Skeletal muscle satellite cell (primary cell): ENCODE results near the gene RFX2.
A peak's percentile ranks its signal among the peaks of the same experiment; 100 is the strongest.

ENCODE experiments used
- H3K27me3 ChIP-seq: 2 replicates; pipeline ENCODE4 v1.7.0; 2013; ENCODE audit warnings: low read length; ENCODE audit not compliant: control insufficient read depth, insufficient read depth
- H3K36me3 ChIP-seq: 2 replicates; pipeline ENCODE4 v1.7.0; 2013; ENCODE audit warnings: mild to moderate bottlenecking, control low read depth, low read length; ENCODE audit not compliant: insufficient read depth
- H3K4me1 ChIP-seq: 2 replicates; pipeline ENCODE4 v1.7.0; 2013; ENCODE audit warnings: low read length; ENCODE audit not compliant: control insufficient read depth, insufficient read depth
- H3K4me2 ChIP-seq: 2 replicates; pipeline ENCODE4 v1.7.0; 2013; ENCODE audit warnings: mild to moderate bottlenecking, low read length
- H3K4me3 ChIP-seq: 2 replicates; pipeline ENCODE4 v1.7.0; 2013; ENCODE audit warnings: low read length
- H3K9ac ChIP-seq: 2 replicates; pipeline ENCODE4 v1.7.0; 2013; ENCODE audit warnings: mild to moderate bottlenecking, low read depth, low read length, moderate library complexity
- H3K9me3 ChIP-seq: replicated peaks from 2 replicates; pipeline ENCODE4 v1.7.0; 2013; ENCODE audit warnings: mild to moderate bottlenecking, control low read depth, low read length

Gene RFX2

GRCh38 chr19:5977785-5978605, 132.3 kb downstream of the RFX2 start, which contains the start of gene RANBP3:
Gene RANBP3 (minus strand): TSS chr19:5978140. CDS start chr19:5978082, 58 bp downstream.
- H3K4me3 ChIP-seq: peak within 1 kb of the TSS; percentile 97
- H3K4me1 ChIP-seq: peaks cover 39% of the 10 kb centered on the region
- peak within 1 kb of the TSS; percentile 97 for H3K4me2 ChIP-seq
- H3K27me3 ChIP-seq: no peaks in the 10 kb centered on the region
- H3K36me3 ChIP-seq: peaks cover 16% of the 10 kb centered on the region
- H3K9me3 ChIP-seq: no peaks in the 10 kb centered on the region
- peak within 1 kb of the TSS; percentile 99 for H3K9ac ChIP-seq

GRCh38 chr19:5977222-5977784, 133.0 kb downstream of the RFX2 start:
- Histone ChIP-seq H3K9me3 (no peaks in the 10 kb centered on the region), H3K4me3 (peak overlapping the region; percentile 97), H3K4me2 (peak overlapping the region; percentile 97), H3K36me3 (peaks cover 16% of the 10 kb centered on the region), H3K27me3 (no peaks in the 10 kb centered on the region), H3K9ac (peak overlapping the region; percentile 99), H3K4me1 (peaks cover 39% of the 10 kb centered on the region)

- Histone ChIP-seq H3K4me1 (peaks cover 39% of the 10 kb centered on the region), H3K9me3 (no peaks in the 10 kb centered on the region), H3K4me2 (peak overlapping the region; percentile 97), H3K9ac (peak overlapping the region; percentile 99), H3K36me3 (peaks cover 16% of the 10 kb centered on the region), H3K4me3 (peak overlapping the region; percentile 97), H3K27me3 (no peaks in the 10 kb centered on the region)
Measured at GRCh38 chr19:5976768-5977167, 133.5 kb downstream of the RFX2 start.

GRCh38 chr19:5975388-5975728, 134.9 kb downstream of the RFX2 start:
- H3K27me3 ChIP-seq: no peaks in the 10 kb centered on the region
- H3K4me2 ChIP-seq: no peak overlapping the region
- peaks cover 39% of the 10 kb centered on the region for H3K4me1 ChIP-seq
- no peak overlapping the region for H3K9ac ChIP-seq
- H3K4me3 ChIP-seq: no peak overlapping the region
- no peaks in the 10 kb centered on the region for H3K9me3 ChIP-seq
- peaks cover 16% of the 10 kb centered on the region for H3K36me3 ChIP-seq

GRCh38 chr19:5974721-5975387, 135.4 kb downstream of the RFX2 start:
- Histone ChIP-seq H3K4me1 (peaks cover 35% of the 10 kb centered on the region), H3K27me3 (no peaks in the 10 kb centered on the region), H3K4me2 (no peak overlapping the region), H3K9ac (no peak overlapping the region), H3K9me3 (no peaks in the 10 kb centered on the region), H3K36me3 (peaks cover 16% of the 10 kb centered on the region), H3K4me3 (no peak overlapping the region)

GRCh38 chr19:5973867-5974635, 136.2 kb downstream of the RFX2 start:
- Histone ChIP-seq H3K9me3 (no peaks in the 10 kb centered on the region), H3K27me3 (no peaks in the 10 kb centered on the region), H3K4me3 (no peak overlapping the region), H3K36me3 (peaks cover 16% of the 10 kb centered on the region), H3K4me1 (peaks cover 32% of the 10 kb centered on the region), H3K9ac (no peak overlapping the region), H3K4me2 (no peak overlapping the region)

GRCh38 chr19:5973376-5973775, 136.9 kb downstream of the RFX2 start:
- Histone ChIP-seq H3K9ac (no peak overlapping the region), H3K4me2 (no peak overlapping the region), H3K4me1 (peaks cover 33% of the 10 kb centered on the region), H3K4me3 (no peak overlapping the region), H3K9me3 (no peaks in the 10 kb centered on the region), H3K36me3 (peaks cover 16% of the 10 kb centered on the region), H3K27me3 (no peaks in the 10 kb centered on the region)

GRCh38 chr19:5972355-5972731, 138.0 kb downstream of the RFX2 start:
- Histone ChIP-seq H3K9ac (no peak overlapping the region), H3K36me3 (peaks cover 16% of the 10 kb centered on the region), H3K27me3 (no peaks in the 10 kb centered on the region), H3K9me3 (no peaks in the 10 kb centered on the region), H3K4me1 (peaks cover 37% of the 10 kb centered on the region), H3K4me3 (no peak overlapping the region), H3K4me2 (no peak overlapping the region)

GRCh38 chr19:5971714-5972354, 138.5 kb downstream of the RFX2 start:
- no peak overlapping the region for H3K9ac ChIP-seq
- no peak overlapping the region for H3K4me3 ChIP-seq
- H3K27me3 ChIP-seq: no peaks in the 10 kb centered on the region
- no peak overlapping the region for H3K4me2 ChIP-seq
- H3K4me1 ChIP-seq: peaks cover 34% of the 10 kb centered on the region
- H3K9me3 ChIP-seq: no peaks in the 10 kb centered on the region
- peaks cover 18% of the 10 kb centered on the region for H3K36me3 ChIP-seq

GRCh38 chr19:5969476-5969875, 140.8 kb downstream of the RFX2 start:
- H3K4me3 ChIP-seq: no peak overlapping the region
- no peak overlapping the region for H3K9ac ChIP-seq
- peaks cover 15% of the 10 kb centered on the region for H3K4me1 ChIP-seq

More at GRCh38 chr19:5969476-5969875, 140.8 kb downstream of the RFX2 start:
- H3K9me3 ChIP-seq: no peaks in the 10 kb centered on the region
- no peak overlapping the region for H3K4me2 ChIP-seq
- H3K27me3 ChIP-seq: no peaks in the 10 kb centered on the region
- peaks cover 20% of the 10 kb centered on the region for H3K36me3 ChIP-seq
